IPS-20b (cell line): ENCODE measurements around the gene EHD4.

Experiments
- H3K27ac ChIP-seq: one replicate; pipeline ENCODE4 v1.5.1; 2013; ENCODE audit warnings: low read length
- H3K27me3 ChIP-seq: 2 replicates; pipeline ENCODE4 v1.6.1; 2013; ENCODE audit warnings: mild to moderate bottlenecking, low read length, inconsistent platforms; ENCODE audit not compliant: insufficient read depth
- H3K36me3 ChIP-seq: 2 replicates; pipeline ENCODE4 v1.6.1; 2013; ENCODE audit warnings: low read depth, mild to moderate bottlenecking, inconsistent platforms, low read length, moderate library complexity; ENCODE audit not compliant: insufficient read depth
- H3K4me1 ChIP-seq: 2 replicates; pipeline ENCODE4 v1.6.1; 2013; ENCODE audit warnings: mild to moderate bottlenecking, control low read depth, inconsistent platforms, low read length, moderate library complexity; ENCODE audit not compliant: insufficient read depth
- H3K4me3 ChIP-seq: 2 replicates; pipeline ENCODE4 v1.5.1; 2013; ENCODE audit warnings: mild to moderate bottlenecking, low read length, inconsistent platforms
- H3K9ac ChIP-seq: 2 replicates; pipeline ENCODE4 v1.6.1; 2013; ENCODE audit warnings: low read depth, mild to moderate bottlenecking, inconsistent platforms, low read length, moderate library complexity
- H3K9me3 ChIP-seq: 2 replicates; pipeline ENCODE4 v1.6.1; 2013; ENCODE audit warnings: mild to moderate bottlenecking, low read depth, low read length, inconsistent platforms; ENCODE audit not compliant: insufficient read depth

Gene EHD4

GRCh38 chr15:41961595-41962202 is 10.7 kb downstream of the EHD4 start:
- H3K27ac ChIP-seq = no peak overlapping the region
- H3K9ac ChIP-seq = no peak overlapping the region
- H3K27me3 ChIP-seq = no peaks in the 10 kb centered on the region
- H3K9me3 ChIP-seq = no peaks in the 10 kb centered on the region
- no peaks in the 10 kb centered on the region for H3K4me1 ChIP-seq
- no peak overlapping the region for H3K4me3 ChIP-seq
- no peaks in the 10 kb centered on the region; the same call in 1 of the 2 replicates for H3K36me3 ChIP-seq

DNA sequence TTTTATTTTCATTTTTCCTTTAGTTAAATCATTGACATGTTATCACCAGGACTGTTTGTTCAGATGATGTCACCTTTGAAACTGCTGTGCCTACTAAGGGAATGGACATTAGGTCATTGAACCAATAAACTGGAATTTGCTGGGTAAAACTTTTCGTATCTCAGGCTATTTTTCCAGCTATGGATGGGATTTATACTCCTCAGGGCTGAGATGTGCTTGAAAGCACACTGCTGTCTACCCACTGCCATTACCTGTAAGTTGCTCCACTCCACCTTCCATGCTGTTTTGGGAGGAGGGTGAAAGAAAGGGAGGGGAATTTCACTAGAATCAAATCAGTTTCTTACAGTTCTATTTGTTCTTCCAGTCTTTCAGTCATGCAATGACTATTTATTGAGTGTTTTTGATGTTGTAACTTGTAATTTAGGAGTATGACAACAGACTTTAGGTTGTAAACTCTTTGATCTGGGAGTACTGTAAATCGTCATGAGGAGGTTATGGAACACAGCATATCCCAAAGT is 11.3 kb downstream of the EHD4 start:
- Histone ChIP-seq H3K27ac (no peak overlapping the region), H3K4me1 (no peaks in the 10 kb centered on the region), H3K9ac (no peak overlapping the region), H3K27me3 (no peaks in the 10 kb centered on the region), H3K4me3 (no peak overlapping the region), H3K36me3 (no peaks in the 10 kb centered on the region; the same call in 1 of the 2 replicates), H3K9me3 (no peaks in the 10 kb centered on the region)

DNA sequence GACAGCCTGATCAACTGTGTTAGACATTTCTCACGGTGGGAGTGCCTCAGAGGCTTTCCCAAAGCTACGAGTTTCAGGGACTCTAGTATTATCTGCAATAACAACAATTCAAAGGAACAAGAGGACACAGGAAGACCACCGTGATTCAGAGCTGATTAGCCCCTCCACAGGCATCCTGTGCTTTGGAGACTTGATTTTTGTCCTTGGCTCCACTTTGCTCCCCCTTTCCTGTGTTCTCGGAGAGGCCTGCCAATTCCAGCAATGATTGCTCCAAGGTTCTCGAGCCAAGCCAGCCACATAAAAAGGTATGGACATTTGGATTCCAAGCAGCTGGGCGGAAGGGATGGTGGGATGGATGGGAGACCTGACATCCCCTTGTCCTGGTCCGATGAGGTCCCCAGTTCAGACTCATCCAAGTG is 14.3 kb downstream of the EHD4 start:
- Histone ChIP-seq H3K36me3 (peaks cover 11% of the 10 kb centered on the region), H3K9ac (no peak overlapping the region; the same call in 1 of the 2 replicates), H3K27ac (no peak overlapping the region), H3K4me3 (no peak overlapping the region), H3K27me3 (no peaks in the 10 kb centered on the region), H3K9me3 (no peaks in the 10 kb centered on the region), H3K4me1 (no peaks in the 10 kb centered on the region)

DNA sequence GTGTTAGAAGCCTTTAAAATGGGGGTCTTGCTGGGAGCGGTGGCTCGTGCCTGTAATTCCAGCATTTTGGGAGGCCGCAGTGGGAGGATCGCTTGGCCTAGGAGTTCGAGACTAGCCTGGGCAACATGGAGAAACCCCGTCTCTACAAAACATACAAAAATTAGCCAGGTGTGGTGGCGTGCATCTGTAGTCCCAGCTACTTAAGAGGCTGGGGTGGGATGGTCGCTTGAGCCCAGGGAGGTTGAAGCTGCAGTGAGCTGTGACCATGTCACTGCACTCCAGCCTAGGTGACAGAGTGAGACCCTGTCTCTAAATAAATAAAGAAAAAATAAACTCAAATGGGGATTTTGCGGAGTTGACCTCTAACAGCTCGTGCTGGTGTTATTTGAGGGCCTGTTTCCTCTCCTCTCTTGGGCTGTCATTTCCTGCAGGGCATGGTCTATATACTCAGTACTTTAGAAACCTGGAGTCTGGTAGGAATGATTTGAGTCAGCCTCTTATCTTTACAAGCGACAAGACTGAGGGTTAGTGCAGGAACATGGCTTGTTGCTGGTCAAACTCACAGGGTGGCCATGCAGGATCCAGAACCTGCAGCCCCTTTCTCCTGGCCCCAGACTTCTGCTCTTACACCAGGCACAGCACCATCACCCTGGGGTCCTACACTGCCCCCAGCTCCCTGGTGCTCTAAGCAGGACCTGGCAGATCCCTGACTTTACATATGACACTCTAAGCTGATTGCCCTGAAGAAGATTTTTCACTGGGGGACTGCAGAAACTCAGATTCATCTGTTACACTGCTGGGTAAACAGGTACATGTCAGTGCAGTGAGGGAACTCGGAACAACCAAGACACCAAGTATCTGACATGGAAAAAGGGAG is 15.1 kb downstream of the EHD4 start:
- no peak overlapping the region; the same call in 1 of the 2 replicates for H3K9ac ChIP-seq
- H3K27me3 ChIP-seq = no peaks in the 10 kb centered on the region
- H3K27ac ChIP-seq = no peak overlapping the region
- H3K4me1 ChIP-seq = no peaks in the 10 kb centered on the region
- no peak overlapping the region for H3K4me3 ChIP-seq
- H3K36me3 ChIP-seq = peaks cover 18% of the 10 kb centered on the region
- no peaks in the 10 kb centered on the region for H3K9me3 ChIP-seq

DNA sequence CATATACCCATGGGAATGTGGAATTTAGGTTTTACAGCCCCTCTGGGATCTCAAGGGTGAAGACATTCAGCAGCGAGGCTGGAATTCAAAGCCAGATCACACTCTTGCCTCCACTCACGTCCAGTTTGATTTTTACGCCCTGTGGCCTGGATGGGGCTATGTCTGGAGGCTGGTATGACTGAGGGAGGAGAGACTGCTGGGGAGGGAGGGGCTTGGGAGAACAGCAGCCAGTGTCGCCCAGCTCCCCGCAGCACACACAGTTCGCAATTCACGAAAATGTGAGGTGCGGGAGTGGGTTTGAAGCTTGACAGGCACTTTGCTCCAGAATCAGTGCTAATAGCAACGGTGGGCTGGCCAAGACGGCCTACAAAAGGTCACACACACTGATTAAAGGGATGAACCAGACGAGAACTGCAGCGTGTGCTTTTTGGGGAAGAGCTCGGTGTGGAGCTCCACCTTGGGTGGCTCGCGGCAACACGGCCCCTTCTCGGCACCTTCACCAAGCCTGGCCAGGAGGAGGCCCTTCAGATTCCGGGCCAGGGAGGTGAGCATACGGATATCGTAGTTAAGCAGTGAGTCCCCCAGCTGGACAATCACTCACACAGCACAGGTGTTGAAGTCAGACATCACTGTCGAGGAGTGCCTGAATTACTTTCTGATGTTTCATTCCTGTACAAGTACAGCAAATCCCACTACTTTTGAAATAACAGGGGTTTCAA is 16.4 kb downstream of the EHD4 start:
- Histone ChIP-seq H3K36me3 (peaks cover 29% of the 10 kb centered on the region), H3K4me1 (no peaks in the 10 kb centered on the region), H3K27ac (no peak overlapping the region), H3K4me3 (no peak overlapping the region), H3K9me3 (no peaks in the 10 kb centered on the region), H3K9ac (no peak overlapping the region), H3K27me3 (no peaks in the 10 kb centered on the region)

- Histone ChIP-seq H3K4me1 (no peaks in the 10 kb centered on the region), H3K4me3 (no peak overlapping the region), H3K9ac (no peak overlapping the region), H3K36me3 (peaks cover 29% of the 10 kb centered on the region), H3K27me3 (no peaks in the 10 kb centered on the region), H3K9me3 (no peaks in the 10 kb centered on the region), H3K27ac (no peak overlapping the region)
Measured at GRCh38 chr15:41955100-41955499, 17.3 kb downstream of the EHD4 start.

DNA sequence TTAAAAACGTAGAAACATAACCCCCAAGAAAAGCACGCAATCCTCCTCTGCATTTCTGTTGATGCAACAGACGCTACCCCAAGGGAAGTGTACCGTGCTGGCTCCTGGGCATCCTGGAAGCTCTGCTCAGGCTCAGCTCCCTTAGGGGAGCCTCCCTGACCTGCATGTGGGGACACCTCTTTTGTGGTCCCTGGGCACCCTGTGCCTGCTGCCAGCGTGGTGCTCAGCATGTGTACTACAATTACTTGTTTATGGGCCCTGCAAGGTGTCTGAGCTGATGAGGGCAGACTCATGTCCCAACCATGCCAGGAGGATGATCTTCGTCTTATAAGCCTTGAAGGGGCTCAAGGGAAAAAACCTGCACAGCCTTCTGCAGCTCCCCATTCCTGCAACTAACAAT is 18.3 kb downstream of the EHD4 start:
- Histone ChIP-seq H3K9ac (no peak overlapping the region), H3K4me1 (no peaks in the 10 kb centered on the region), H3K27me3 (no peaks in the 10 kb centered on the region), H3K27ac (no peak overlapping the region), H3K4me3 (no peak overlapping the region), H3K36me3 (peaks cover 29% of the 10 kb centered on the region), H3K9me3 (no peaks in the 10 kb centered on the region)

GRCh38 chr15:41952013-41952563 is 20.3 kb downstream of the EHD4 start:
- Histone ChIP-seq H3K27ac (no peak overlapping the region), H3K27me3 (no peaks in the 10 kb centered on the region), H3K4me1 (peaks cover 4% of the 10 kb centered on the region), H3K9ac (no peak overlapping the region), H3K4me3 (no peak overlapping the region), H3K9me3 (no peaks in the 10 kb centered on the region), H3K36me3 (peaks cover 29% of the 10 kb centered on the region)

DNA sequence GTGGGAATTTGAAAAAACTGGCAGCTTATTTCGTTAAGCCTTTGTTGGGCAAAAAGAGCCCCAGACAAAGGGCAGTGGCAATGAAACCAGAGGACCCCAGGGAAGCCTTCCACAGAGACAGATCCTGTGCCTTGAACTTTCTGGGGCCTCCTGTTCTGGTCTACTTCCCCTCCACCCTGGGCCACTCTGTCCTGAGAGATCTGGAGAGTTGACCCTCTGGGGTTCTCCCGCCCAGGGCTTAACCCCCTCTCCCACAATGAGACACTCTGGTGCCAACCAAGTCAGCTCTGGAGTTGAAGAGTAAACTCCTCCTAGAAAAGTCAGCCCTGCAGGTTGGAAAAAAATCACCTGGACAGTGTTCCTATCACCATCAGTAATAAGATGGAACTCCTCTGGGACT is 20.8 kb downstream of the EHD4 start:
- Histone ChIP-seq H3K9me3 (no peaks in the 10 kb centered on the region), H3K27me3 (no peaks in the 10 kb centered on the region), H3K4me3 (no peak overlapping the region), H3K9ac (no peak overlapping the region), H3K4me1 (peaks cover 4% of the 10 kb centered on the region), H3K27ac (no peak overlapping the region), H3K36me3 (peaks cover 29% of the 10 kb centered on the region)

DNA sequence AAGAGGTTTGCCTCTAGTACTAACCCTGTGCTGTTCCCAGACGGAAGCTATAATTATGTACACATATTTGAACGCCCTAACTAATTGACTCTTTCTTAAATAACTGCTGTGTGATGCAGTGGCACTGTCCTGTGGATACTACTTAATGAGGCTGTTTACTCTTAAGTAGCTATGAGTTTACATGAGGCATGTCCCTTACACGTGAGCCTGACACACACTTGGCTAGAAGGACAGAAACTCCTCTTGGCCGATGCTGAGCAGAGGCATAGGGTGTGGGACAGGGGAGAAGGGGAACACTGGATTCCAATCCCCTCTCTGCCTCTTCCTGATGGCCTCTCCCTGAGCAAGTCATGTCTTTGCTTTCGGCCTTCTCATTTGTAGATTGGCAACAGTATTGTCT is 21.9 kb downstream of the EHD4 start:
- no peaks in the 10 kb centered on the region for H3K9me3 ChIP-seq
- H3K4me3 ChIP-seq = no peak overlapping the region
- H3K4me1 ChIP-seq = peaks cover 4% of the 10 kb centered on the region
- H3K36me3 ChIP-seq = peaks cover 29% of the 10 kb centered on the region
- no peaks in the 10 kb centered on the region for H3K27me3 ChIP-seq
- H3K9ac ChIP-seq = no peak overlapping the region
- no peak overlapping the region for H3K27ac ChIP-seq

- no peak overlapping the region for H3K27ac ChIP-seq
- no peaks in the 10 kb centered on the region for H3K27me3 ChIP-seq
- no peaks in the 10 kb centered on the region for H3K9me3 ChIP-seq
- H3K36me3 ChIP-seq = peaks cover 29% of the 10 kb centered on the region
- H3K4me3 ChIP-seq = no peak overlapping the region
- peaks cover 4% of the 10 kb centered on the region for H3K4me1 ChIP-seq
- H3K9ac ChIP-seq = no peak overlapping the region
Measured at GRCh38 chr15:41950127-41950483, 22.3 kb downstream of the EHD4 start.
